ENCODE data around the gene ADD2. TPM values are rescaled to one million over a fixed set of nuclear protein-coding genes. Genes with fewer than 3 reads are reported as not detected.

Gene ADD2, protein sequence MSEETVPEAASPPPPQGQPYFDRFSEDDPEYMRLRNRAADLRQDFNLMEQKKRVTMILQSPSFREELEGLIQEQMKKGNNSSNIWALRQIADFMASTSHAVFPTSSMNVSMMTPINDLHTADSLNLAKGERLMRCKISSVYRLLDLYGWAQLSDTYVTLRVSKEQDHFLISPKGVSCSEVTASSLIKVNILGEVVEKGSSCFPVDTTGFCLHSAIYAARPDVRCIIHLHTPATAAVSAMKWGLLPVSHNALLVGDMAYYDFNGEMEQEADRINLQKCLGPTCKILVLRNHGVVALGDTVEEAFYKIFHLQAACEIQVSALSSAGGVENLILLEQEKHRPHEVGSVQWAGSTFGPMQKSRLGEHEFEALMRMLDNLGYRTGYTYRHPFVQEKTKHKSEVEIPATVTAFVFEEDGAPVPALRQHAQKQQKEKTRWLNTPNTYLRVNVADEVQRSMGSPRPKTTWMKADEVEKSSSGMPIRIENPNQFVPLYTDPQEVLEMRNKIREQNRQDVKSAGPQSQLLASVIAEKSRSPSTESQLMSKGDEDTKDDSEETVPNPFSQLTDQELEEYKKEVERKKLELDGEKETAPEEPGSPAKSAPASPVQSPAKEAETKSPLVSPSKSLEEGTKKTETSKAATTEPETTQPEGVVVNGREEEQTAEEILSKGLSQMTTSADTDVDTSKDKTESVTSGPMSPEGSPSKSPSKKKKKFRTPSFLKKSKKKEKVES
- 0.12 TPM in 1 of 2 replicates, not detected in the other for polyA plus RNA-seq (2011; rRNA removed)
- polyA minus RNA-seq (2011; rRNA and poly(A)+ RNA removed) = not detected in 2 replicates

DNA sequence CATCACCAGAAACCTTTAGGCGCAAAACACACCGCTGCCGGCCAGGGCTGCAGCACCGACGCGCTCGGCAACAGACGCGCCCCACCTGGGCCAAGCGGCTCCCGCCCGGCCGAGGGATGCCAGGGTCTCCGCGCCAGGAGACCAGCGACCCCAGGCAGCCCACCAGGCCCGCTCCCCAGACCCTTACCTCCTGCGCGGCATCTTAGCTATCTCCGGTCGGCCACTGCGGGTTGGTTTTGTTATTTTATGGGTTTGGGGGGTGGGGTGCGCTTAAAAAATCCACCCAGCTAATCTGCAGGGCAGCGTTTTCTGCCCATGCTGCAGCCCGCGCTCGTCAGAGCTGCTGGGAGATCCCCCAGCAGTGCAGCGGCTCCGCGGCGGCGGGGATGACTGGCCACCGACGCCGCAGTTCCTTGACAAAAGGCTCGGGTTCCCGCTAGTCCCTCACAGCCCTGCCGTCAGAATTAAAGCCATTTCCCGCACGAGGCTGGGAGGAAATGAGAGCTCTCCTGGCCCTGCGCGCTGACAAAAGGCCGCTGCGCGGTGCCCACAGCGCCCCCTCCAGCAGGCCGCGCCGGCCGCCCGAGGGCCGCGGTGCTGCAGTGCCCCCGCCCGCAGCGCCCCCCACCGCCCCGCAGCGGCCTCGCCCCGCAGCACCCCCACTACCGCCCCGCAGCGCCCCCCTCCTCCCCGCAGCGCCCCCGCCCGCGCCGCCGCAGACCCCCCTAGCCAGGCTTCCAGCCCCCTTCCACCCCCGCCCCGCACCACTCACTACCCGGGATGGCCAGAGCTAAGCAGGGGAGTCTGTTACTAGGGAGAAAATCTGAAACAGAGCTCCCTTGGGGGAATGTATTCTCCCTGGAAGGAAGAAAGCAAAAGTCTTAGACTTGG is at the start of gene ADD2:
Gene ADD2 (minus strand): TSS at position 502 of the 891 bp plus-strand sequence. CDS start 61,792 bp downstream, outside the sequence.
- Histone ChIP-seq H3K9me3 (ENCODE audit: control insufficient read depth, insufficient read depth, low read length) (peaks cover 2% of the 10 kb centered on the region; the same call in 1 of the 2 replicates), H3K27me3 (ENCODE audit: control insufficient read depth, insufficient read depth, low read length) (peaks cover 45% of the 10 kb centered on the region), H3K4me3 (ENCODE audit: low read depth, low read length) (no peak within 1 kb of the TSS), H3K27ac (ENCODE audit: low read depth, low read length) (no peak within 1 kb of the TSS)
- CTCF ChIA-PET = interaction anchor here (0.5 to 1.3 kb wide), 2 partner anchors 9 to 438 kb away, joined by 3 to 4 read pairs; no protein-coding TSS in a partner anchor
- POLR2A ChIA-PET = no interaction called here
- DNase-seq (ENCODE audit: low read depth, low spot score) = no peak
- TF ChIP-seq, protein P1, sequence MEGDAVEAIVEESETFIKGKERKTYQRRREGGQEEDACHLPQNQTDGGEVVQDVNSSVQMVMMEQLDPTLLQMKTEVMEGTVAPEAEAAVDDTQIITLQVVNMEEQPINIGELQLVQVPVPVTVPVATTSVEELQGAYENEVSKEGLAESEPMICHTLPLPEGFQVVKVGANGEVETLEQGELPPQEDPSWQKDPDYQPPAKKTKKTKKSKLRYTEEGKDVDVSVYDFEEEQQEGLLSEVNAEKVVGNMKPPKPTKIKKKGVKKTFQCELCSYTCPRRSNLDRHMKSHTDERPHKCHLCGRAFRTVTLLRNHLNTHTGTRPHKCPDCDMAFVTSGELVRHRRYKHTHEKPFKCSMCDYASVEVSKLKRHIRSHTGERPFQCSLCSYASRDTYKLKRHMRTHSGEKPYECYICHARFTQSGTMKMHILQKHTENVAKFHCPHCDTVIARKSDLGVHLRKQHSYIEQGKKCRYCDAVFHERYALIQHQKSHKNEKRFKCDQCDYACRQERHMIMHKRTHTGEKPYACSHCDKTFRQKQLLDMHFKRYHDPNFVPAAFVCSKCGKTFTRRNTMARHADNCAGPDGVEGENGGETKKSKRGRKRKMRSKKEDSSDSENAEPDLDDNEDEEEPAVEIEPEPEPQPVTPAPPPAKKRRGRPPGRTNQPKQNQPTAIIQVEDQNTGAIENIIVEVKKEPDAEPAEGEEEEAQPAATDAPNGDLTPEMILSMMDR (IDR thresholded peaks at IDR 0.05; ENCODE audit: low read depth, low read length) = no peak

DNA sequence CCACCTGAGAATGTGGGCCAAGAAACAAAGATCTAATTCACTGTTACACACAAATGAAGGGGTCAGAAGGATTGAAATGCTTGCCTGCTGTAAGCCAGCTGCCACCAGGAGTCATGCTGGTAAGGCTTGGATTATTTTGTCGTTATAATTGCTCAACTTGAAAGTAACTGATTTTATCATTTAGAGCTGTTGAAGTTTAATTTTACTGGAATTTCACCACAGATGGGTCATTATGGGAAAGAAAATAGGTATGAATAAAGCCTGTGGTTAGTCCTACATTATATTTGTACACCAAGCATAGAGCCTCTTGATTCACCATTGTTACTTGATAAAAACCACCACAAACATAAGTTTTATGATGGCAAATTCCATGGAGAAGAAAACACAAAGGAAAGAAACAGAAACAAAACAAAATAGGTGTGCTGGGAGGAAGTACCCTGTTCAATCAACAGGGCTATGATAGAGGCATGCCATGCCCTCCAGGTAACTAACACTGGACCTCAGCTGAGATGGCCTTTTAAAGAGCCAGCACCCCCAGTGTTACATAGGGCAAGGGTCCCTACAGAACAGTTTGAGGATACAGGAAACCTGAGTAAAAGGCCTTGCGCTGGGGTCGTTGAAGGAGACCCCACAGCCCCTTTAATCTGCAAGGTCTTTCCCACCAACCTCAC is 49.4 kb upstream of the ADD2 start:
- no peak overlapping the region for H3K4me3 ChIP-seq (ENCODE audit: low read depth, low read length)
- DNase-seq (ENCODE audit: low read depth, low spot score) = no peak
- ChIA-PET POLR2A (no interaction called here), CTCF (no interaction called here)
- H3K9me3 ChIP-seq (ENCODE audit: control insufficient read depth, insufficient read depth, low read length) = no peaks in the 10 kb centered on the region
- no peak overlapping the region for H3K27ac ChIP-seq (ENCODE audit: low read depth, low read length)
- H3K27me3 ChIP-seq (ENCODE audit: control insufficient read depth, insufficient read depth, low read length) = peaks cover 11% of the 10 kb centered on the region
- TF ChIP-seq, protein P1 (IDR thresholded peaks at IDR 0.05; ENCODE audit: low read depth, low read length) = no peak

DNA sequence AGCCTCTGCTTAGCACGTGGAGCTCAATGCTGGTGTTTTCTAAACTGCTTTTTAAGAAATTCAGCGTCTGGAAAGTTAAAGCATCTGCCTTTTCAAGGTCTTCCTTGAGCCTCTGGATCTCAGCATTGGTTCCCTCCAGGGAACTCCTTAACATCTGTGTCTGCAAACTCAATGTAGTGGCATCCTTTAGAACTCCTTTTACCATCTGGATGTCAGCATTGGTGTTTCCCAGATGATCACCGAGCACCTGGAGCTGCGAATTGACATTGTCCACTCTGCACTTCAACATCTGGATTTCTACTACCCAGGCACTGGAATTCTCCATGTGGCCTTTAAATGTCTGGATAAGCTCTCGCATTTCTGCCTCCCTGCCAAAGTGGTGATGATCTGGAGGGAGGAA is 48.7 kb upstream of the ADD2 start:
- DNase-seq (ENCODE audit: low read depth, low spot score) = no peak
- no peak overlapping the region for H3K27ac ChIP-seq (ENCODE audit: low read depth, low read length)
- TF ChIP-seq, protein P1 (IDR thresholded peaks at IDR 0.05; ENCODE audit: low read depth, low read length) = no peak
- H3K9me3 ChIP-seq (ENCODE audit: control insufficient read depth, insufficient read depth, low read length) = no peaks in the 10 kb centered on the region
- ChIA-PET CTCF (no interaction called here), POLR2A (no interaction called here)
- H3K27me3 ChIP-seq (ENCODE audit: control insufficient read depth, insufficient read depth, low read length) = peaks cover 11% of the 10 kb centered on the region
- no peak overlapping the region for H3K4me3 ChIP-seq (ENCODE audit: low read depth, low read length)

DNA sequence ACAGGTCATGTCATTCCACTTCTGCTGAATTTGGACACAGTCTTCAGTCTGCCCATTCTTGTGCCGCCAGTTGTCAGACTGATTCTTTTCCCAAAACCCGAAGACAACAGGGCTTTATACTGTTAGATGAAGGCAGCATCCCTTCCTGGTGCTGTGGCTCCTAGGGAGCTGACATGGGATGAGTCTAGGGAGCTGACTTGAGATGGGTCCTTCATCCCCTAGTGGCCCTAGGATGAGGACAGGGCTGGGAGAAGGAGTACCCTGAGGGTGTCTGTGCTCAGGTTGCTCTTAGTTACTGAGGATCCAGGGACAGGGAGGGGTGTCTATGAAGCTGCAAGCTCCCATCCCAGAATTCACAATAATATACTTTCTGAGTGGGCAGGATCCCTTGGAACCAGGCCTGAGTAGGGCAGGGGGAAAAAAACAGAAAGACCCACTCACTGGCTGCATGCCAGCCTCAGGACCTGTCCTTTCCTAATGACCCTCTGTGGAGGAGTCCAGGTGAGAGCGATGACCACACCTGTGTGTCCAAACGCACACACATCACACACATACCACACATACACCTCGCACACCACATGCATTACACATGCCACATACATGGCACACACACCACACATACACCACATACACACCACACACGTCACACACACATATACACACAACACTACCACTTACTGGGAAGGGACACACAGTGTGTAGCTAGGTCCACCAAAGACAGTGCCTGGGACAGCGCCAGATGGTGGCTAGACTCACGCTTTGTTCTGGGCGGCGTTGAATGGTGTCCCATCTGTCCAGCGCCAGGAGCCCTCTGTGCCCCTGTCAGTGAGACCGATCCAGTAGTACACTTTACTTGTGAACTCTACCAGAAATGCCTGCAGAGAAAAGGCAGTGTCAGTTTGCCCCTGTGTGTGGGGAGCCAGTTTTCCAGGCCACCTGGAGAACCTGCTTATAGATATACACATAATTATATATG is 41.3 kb upstream of the ADD2 start:
- Histone ChIP-seq H3K27me3 (ENCODE audit: control insufficient read depth, insufficient read depth, low read length) (no peaks in the 10 kb centered on the region), H3K27ac (ENCODE audit: low read depth, low read length) (no peak overlapping the region), H3K9me3 (ENCODE audit: control insufficient read depth, insufficient read depth, low read length) (peaks cover 3% of the 10 kb centered on the region; the same call in 1 of the 2 replicates), H3K4me3 (ENCODE audit: low read depth, low read length) (no peak overlapping the region)
- TF ChIP-seq, protein P1 (IDR thresholded peaks at IDR 0.05; ENCODE audit: low read depth, low read length) = no peak
- CTCF ChIA-PET = no interaction called here
- no peak for DNase-seq (ENCODE audit: low read depth, low spot score)
- POLR2A ChIA-PET = no interaction called here
